DOHH2 (cell line): Measurements from ENCODE around the gene DYNC1I1.

ENCODE experiments used
- H3F3A ChIP-seq: fragments of 200-600 bp; sonication (generic), shearing (Covaris generic); 2 replicates; pipeline ENCODE4 v1.6.0; 2016; ENCODE audit warnings: antibody characterized with exemption, mild to moderate bottlenecking; ENCODE audit not compliant: control insufficient read depth, insufficient read depth
- H3K27ac ChIP-seq: fragments of 200-600 bp; sonication (generic); 2 replicates; pipeline ENCODE4 v1.5.1; 2014; ENCODE audit warnings: low read depth, mild to moderate bottlenecking, low read length, moderate library complexity
- H3K27me3 ChIP-seq: fragments of 200-600 bp; sonication (generic); 2 replicates; pipeline ENCODE4 v1.6.1; 2014; ENCODE audit warnings: mild to moderate bottlenecking, low read length, mixed read lengths; ENCODE audit not compliant: control insufficient read depth
- H3K36me3 ChIP-seq: fragments of 200-600 bp; sonication (generic); 2 replicates; pipeline ENCODE4 v1.6.1; 2014; ENCODE audit warnings: mild to moderate bottlenecking, low read length, moderate library complexity, mixed read lengths; ENCODE audit not compliant: control insufficient read depth
- H3K4me1 ChIP-seq: fragments of 200-600 bp; sonication (generic); 2 replicates; pipeline ENCODE4 v1.6.1; 2014; ENCODE audit warnings: mild to moderate bottlenecking, low read length, mixed read lengths; ENCODE audit not compliant: control insufficient read depth
- H3K4me2 ChIP-seq: fragments of 200-600 bp; sonication (generic); 2 replicates; pipeline ENCODE4 v1.6.0; 2014; ENCODE audit warnings: mild to moderate bottlenecking, low read length, moderate library complexity
- H3K4me3 ChIP-seq: fragments of 200-600 bp; sonication (generic); 2 replicates; pipeline ENCODE4 v1.5.1; 2014; ENCODE audit warnings: mild to moderate bottlenecking, low read length, mixed read lengths
- H3K79me2 ChIP-seq: fragments of 200-600 bp; sonication (generic); 2 replicates; pipeline ENCODE4 v1.6.1; 2014; ENCODE audit warnings: mild to moderate bottlenecking, low read length, mixed read lengths; ENCODE audit not compliant: control insufficient read depth
- H3K9me2 ChIP-seq: fragments of 200-600 bp; sonication (generic); replicated peaks from 2 replicates; pipeline ENCODE4 v1.6.1; 2014; ENCODE audit warnings: mild to moderate bottlenecking, low read length, mixed read lengths; ENCODE audit not compliant: control insufficient read depth
- H3K9me3 ChIP-seq: fragments of 200-600 bp; sonication (generic); 2 replicates; pipeline ENCODE4 v1.6.1; 2014; ENCODE audit warnings: antibody characterized with exemption, low read length, mixed read lengths; ENCODE audit not compliant: control insufficient read depth, insufficient read depth
- H4K20me1 ChIP-seq: fragments of 200-600 bp; sonication (generic); 2 replicates; pipeline ENCODE4 v1.6.0; 2014; ENCODE audit warnings: low read depth, mild to moderate bottlenecking, antibody characterized with exemption, low read length, moderate library complexity; ENCODE audit not compliant: control insufficient read depth, insufficient read depth
- EZH2phosphoT487 ChIP-seq: fragments of 200-600 bp; sonication (generic); IDR thresholded peaks from 2 replicates; pipeline ENCODE4 v1.6.1; 2017; ENCODE audit warnings: borderline replicate concordance, mild to moderate bottlenecking, antibody characterized with exemption, low read length, moderate library complexity, mixed read lengths
- TF ChIP-seq, protein P1 (sequence below): fragments of 200-600 bp; sonication (generic); IDR thresholded peaks from one replicate; pipeline ENCODE4 v1.5.1; 2014; ENCODE audit warnings: antibody characterized with exemption, mild to moderate bottlenecking, low read depth, low read length; ENCODE audit not compliant: poor library complexity, severe bottlenecking

Gene DYNC1I1

DNA sequence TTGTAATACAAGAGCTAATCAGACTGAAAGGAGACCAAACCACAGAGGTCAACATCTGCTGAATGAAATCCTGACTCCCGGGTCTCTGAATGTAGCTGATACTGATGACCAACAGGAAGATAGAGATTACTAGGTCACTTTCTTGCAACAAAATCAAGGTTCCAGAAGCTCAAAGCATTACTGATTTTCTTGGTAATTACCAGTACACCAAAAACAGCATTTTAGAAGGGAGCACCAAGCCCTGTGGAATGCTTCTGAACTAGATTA is 371.8 kb downstream of the DYNC1I1 start:
- Histone ChIP-seq H3K27me3 (no peaks in the 10 kb centered on the region), H3F3A (no peaks in the 10 kb centered on the region), H3K36me3 (no peaks in the 10 kb centered on the region), H3K27ac (no peak overlapping the region), H3K4me3 (no peak overlapping the region), H3K9me2 (no peaks in the 10 kb centered on the region), H4K20me1 (no peaks in the 10 kb centered on the region), H3K9me3 (no peaks in the 10 kb centered on the region), H3K79me2 (no peaks in the 10 kb centered on the region), H3K4me1 (no peaks in the 10 kb centered on the region), H3K4me2 (no peak overlapping the region)
- no peak for TF ChIP-seq EZH2phosphoT487
- TF ChIP-seq, protein P1, sequence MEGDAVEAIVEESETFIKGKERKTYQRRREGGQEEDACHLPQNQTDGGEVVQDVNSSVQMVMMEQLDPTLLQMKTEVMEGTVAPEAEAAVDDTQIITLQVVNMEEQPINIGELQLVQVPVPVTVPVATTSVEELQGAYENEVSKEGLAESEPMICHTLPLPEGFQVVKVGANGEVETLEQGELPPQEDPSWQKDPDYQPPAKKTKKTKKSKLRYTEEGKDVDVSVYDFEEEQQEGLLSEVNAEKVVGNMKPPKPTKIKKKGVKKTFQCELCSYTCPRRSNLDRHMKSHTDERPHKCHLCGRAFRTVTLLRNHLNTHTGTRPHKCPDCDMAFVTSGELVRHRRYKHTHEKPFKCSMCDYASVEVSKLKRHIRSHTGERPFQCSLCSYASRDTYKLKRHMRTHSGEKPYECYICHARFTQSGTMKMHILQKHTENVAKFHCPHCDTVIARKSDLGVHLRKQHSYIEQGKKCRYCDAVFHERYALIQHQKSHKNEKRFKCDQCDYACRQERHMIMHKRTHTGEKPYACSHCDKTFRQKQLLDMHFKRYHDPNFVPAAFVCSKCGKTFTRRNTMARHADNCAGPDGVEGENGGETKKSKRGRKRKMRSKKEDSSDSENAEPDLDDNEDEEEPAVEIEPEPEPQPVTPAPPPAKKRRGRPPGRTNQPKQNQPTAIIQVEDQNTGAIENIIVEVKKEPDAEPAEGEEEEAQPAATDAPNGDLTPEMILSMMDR, result no peak
